PC-3 (cell line): Measurements from ENCODE around the gene DCLK3. TPM values are rescaled to one million over a fixed set of nuclear protein-coding genes. Genes with fewer than 3 reads are reported as not detected.
A peak's percentile ranks its signal among the peaks of the same experiment; 100 is the strongest.

Experiments
- ATAC-seq: fragments of 200-7000 bp; cut with Tn5 transposase; 2 replicates; pipeline ENCODE4 v1.9.1; 2020; ENCODE audit warnings: mild to moderate bottlenecking, moderate library complexity
- Bru-seq: library from RNA; stranded (reverse); fragments of 400-500 nt; gene quantifications from one replicate; lab custom pipeline; 2021; lab: Mats Ljungman, UMichigan
- BruChase-seq, 2 experiments: library from RNA; stranded (reverse); fragments of 400-500 nt; gene quantifications; one replicate each; lab custom pipeline; 2021; lab: Mats Ljungman, UMichigan
- BruUV-seq: library from RNA; stranded (reverse); fragments of 400-500 nt; replicated peaks from 2 replicates; lab custom pipeline; 2021; lab: Mats Ljungman, UMichigan
- CTCF ChIA-PET: fragments of 300-600 bp; sonication (Branson Sonifier 250); formaldehyde crosslinking; loops from one replicate; lab custom pipeline; 2022; ENCODE audit warnings: antibody characterized with exemption; lab: Charles Lee
- POLR2A ChIA-PET: fragments of 300-600 bp; sonication (Branson Sonifier 250); formaldehyde crosslinking; loops from one replicate; lab custom pipeline; 2022; ENCODE audit warnings: antibody characterized with exemption; ENCODE audit not compliant: unreplicated experiment; lab: Charles Lee
- DNase-seq: peaks from one replicate; pipeline ENCODE4 v3.0.0-alpha.2; 2015
- H2AFZ ChIP-seq: fragments of 300-600 bp; sonication (generic); 2 replicates; pipeline ENCODE4 v1.6.0; 2016; ENCODE audit warnings: antibody characterized with exemption, low read length
- H3F3A ChIP-seq: fragments of 300-600 bp; sonication (generic); one replicate; pipeline ENCODE4 v1.6.0; 2017; ENCODE audit warnings: antibody characterized with exemption, low read length, control low read depth, mild to moderate bottlenecking; ENCODE audit not compliant: unreplicated experiment
- H3K27ac ChIP-seq: fragments of 300-600 bp; sonication (generic); 2 replicates; pipeline ENCODE4 v1.5.1; 2016; ENCODE audit warnings: mild to moderate bottlenecking, low read length
- H3K27me3 ChIP-seq: fragments of 300-600 bp; sonication (generic); 2 replicates; pipeline ENCODE4 v1.6.1; 2016; ENCODE audit warnings: low read length, mixed read lengths
- H3K36me3 ChIP-seq: fragments of 300-600 bp; sonication (generic); 2 replicates; pipeline ENCODE4 v1.6.1; 2016; ENCODE audit warnings: low read depth, mixed run types, low read length, mixed read lengths
- H3K4me1 ChIP-seq: fragments of 300-600 bp; sonication (generic); 2 replicates; pipeline ENCODE4 v1.5.1; 2016; ENCODE audit warnings: low read length; ENCODE audit not compliant: insufficient read depth
- H3K4me2 ChIP-seq: fragments of 300-600 bp; sonication (generic); 2 replicates; pipeline ENCODE4 v1.6.0; 2016; ENCODE audit warnings: low read length
- H3K4me3 ChIP-seq: fragments of 300-600 bp; sonication (generic); 2 replicates; pipeline ENCODE4 v1.5.1; 2016; ENCODE audit warnings: mild to moderate bottlenecking, low read length, mixed read lengths
- H3K79me2 ChIP-seq: fragments of 300-600 bp; sonication (generic); 2 replicates; pipeline ENCODE4 v1.6.1; 2017; ENCODE audit warnings: low read length, mixed read lengths
- H3K9ac ChIP-seq: fragments of 300-600 bp; sonication (generic); 2 replicates; pipeline ENCODE4 v1.6.0; 2016; ENCODE audit warnings: mild to moderate bottlenecking, low read length
- H3K9me2 ChIP-seq: fragments of 300-600 bp; sonication (generic); replicated peaks from 2 replicates; pipeline ENCODE4 v1.6.1; 2016; ENCODE audit warnings: mixed run types, low read length, mixed read lengths
- H3K9me3 ChIP-seq: fragments of 300-600 bp; sonication (generic); 2 replicates; pipeline ENCODE4 v1.6.1; 2016; ENCODE audit warnings: low read length, mixed read lengths
- H4K20me1 ChIP-seq: fragments of 300-600 bp; sonication (generic); 2 replicates; pipeline ENCODE4 v1.6.1; 2016; ENCODE audit warnings: low read length, mixed read lengths
- EZH2 ChIP-seq: fragments of 300-600 bp; sonication (generic); IDR thresholded peaks from one replicate; pipeline ENCODE4 v1.6.1; 2017; ENCODE audit warnings: antibody characterized with exemption, mild to moderate bottlenecking, low read length; ENCODE audit not compliant: unreplicated experiment
- EZH2phosphoT487 ChIP-seq: fragments of 300-600 bp; sonication (generic); IDR thresholded peaks from 2 replicates; pipeline ENCODE4 v1.6.1; 2018; ENCODE audit warnings: mild to moderate bottlenecking, antibody characterized with exemption, low read length, borderline replicate concordance
- intact Hi-C: fragments of 100-400 bp; cut with micrococcal nuclease; formaldehyde crosslinking; loops from 2 replicates; pipeline ENCODE4 v1.9.0; 2023
- long read RNA-seq: library from polyadenylated mRNA; unstranded; transcript quantifications from one replicate; pipeline ENCODE4 v2.0.0, GENCODE V29; 2021; ENCODE audit not compliant: unreplicated experiment
- total RNA-seq: library from RNA; depleted of rRNA; stranded (reverse); fragments of >200 nt; gene quantifications from 2 replicates; pipeline ENCODE4 v1.2.3, GENCODE V29; 2014; rRNA removed
- TF ChIP-seq, protein P1 (sequence below): fragments of 300-600 bp; sonication (generic); conservative IDR thresholded peaks from 2 replicates; pipeline ENCODE4 v1.5.1; 2017; ENCODE audit warnings: antibody characterized with exemption, low read depth, mild to moderate bottlenecking, low read length

The DCLK3 gene, protein sequence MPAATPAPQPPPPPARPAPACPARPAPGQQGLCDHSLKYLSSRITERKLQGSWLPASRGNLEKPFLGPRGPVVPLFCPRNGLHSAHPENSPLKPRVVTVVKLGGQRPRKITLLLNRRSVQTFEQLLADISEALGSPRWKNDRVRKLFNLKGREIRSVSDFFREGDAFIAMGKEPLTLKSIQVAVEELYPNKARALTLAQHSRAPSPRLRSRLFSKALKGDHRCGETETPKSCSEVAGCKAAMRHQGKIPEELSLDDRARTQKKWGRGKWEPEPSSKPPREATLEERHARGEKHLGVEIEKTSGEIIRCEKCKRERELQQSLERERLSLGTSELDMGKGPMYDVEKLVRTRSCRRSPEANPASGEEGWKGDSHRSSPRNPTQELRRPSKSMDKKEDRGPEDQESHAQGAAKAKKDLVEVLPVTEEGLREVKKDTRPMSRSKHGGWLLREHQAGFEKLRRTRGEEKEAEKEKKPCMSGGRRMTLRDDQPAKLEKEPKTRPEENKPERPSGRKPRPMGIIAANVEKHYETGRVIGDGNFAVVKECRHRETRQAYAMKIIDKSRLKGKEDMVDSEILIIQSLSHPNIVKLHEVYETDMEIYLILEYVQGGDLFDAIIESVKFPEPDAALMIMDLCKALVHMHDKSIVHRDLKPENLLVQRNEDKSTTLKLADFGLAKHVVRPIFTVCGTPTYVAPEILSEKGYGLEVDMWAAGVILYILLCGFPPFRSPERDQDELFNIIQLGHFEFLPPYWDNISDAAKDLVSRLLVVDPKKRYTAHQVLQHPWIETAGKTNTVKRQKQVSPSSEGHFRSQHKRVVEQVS
- total RNA-seq: not detected in 2 replicates
- percentile 7 among the genes with signal in this experiment for Bru-seq, nascent RNA
- BruChase-seq, experiment 1, labeled RNA remaining after a 6-hour chase: percentile 2 among the genes with signal in this experiment
- percentile 9 among the genes with signal in this experiment for BruChase-seq, experiment 2, labeled RNA remaining after a 2-hour chase
- long read RNA-seq: 0 reads

DNA sequence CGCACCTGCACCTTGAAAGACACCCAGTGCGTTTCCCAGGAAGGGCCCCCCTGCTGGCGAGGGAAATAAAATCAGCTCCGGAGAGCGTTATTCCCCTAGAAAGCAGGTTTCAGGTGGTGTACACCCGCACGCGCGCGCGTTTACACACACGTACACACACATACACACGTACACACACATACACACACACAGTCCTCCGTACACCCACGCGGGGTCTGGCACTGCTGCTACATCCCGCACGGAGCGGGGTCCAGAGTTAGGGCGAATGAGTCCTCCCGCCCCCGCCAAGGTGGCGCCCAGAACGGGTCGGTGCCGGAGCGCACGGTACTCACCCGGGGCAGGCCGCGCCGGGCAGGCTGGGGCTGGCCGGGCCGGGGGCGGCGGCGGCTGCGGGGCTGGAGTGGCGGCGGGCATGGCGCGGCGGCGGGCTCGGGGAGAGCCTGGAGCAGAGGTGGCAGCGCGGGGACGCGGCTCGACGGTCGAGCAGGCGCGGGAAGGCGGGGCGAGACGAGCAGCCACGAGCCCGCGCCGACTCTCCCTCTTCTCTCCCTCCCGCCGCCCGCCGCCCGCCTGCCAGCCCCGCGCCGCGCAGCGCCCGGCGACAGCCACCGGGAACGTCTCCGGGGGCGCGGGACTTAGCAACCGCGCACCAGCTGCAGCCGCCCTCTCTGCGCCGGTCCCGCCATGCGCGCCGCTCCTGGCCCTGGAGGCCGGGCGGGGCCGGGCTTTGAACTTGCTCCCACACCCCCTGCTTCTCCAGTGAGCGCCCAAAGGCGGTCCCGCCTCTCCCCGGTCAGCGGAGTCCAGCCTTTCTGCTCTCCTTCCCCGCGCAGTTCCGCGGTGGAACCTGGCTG, at the start of gene DCLK3:
DCLK3 (minus strand) TSS at position 704 of the 854 bp plus-strand sequence; CDS start at position 414, 290 bp downstream.
- Histone ChIP-seq H3K36me3 (no peaks in the 10 kb centered on the region), H3K27ac (no peak within 1 kb of the TSS), H3F3A (no peaks in the 10 kb centered on the region), H3K79me2 (no peaks in the 10 kb centered on the region), H3K9me3 (no peaks in the 10 kb centered on the region), H3K4me1 (no peaks in the 10 kb centered on the region), H3K9me2 (no peaks in the 10 kb centered on the region), H3K9ac (no peak within 1 kb of the TSS), H3K4me2 (no peak within 1 kb of the TSS), H4K20me1 (no peaks in the 10 kb centered on the region), H3K27me3 (peaks cover 69% of the 10 kb centered on the region), H2AFZ (no peak within 1 kb of the TSS), H3K4me3 (no peak within 1 kb of the TSS)
- no peak for DNase-seq
- ChIA-PET POLR2A (no interaction called here), CTCF (interaction anchor here (0.6 kb wide), 1 partner anchor 11 kb away, joined by 4 read pairs; no protein-coding TSS in a partner anchor)
- BruUV-seq: no TSS peak
- no peak for TF ChIP-seq EZH2phosphoT487
- TF ChIP-seq, protein P1, sequence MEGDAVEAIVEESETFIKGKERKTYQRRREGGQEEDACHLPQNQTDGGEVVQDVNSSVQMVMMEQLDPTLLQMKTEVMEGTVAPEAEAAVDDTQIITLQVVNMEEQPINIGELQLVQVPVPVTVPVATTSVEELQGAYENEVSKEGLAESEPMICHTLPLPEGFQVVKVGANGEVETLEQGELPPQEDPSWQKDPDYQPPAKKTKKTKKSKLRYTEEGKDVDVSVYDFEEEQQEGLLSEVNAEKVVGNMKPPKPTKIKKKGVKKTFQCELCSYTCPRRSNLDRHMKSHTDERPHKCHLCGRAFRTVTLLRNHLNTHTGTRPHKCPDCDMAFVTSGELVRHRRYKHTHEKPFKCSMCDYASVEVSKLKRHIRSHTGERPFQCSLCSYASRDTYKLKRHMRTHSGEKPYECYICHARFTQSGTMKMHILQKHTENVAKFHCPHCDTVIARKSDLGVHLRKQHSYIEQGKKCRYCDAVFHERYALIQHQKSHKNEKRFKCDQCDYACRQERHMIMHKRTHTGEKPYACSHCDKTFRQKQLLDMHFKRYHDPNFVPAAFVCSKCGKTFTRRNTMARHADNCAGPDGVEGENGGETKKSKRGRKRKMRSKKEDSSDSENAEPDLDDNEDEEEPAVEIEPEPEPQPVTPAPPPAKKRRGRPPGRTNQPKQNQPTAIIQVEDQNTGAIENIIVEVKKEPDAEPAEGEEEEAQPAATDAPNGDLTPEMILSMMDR: 0 out of 2 replicates have a peak, but pooled peaks have one; percentile 7
- ATAC-seq: no peak
- intact Hi-C loops: no loop called here

DNA sequence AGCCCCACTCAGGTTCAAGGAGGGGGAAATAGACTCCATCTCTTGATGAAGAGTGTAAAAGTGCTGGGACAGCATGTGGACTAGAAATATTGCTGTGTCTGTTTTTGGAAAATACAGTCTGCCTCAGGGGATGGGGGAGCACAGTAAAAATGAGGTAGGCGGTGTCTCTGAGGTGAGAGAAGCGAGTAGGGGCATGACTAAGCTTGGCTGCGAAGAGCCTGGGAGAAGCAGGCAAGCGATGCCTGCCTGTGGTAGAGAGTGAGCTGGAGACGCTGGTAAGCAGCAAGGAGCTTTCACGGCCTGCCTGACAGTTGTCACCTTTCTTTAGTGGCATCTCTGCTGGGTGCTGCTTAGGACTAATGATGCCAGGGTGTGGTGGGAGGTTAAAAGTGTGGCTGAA, 49.0 kb upstream of the DCLK3 start:
- Histone ChIP-seq H3F3A (no peaks in the 10 kb centered on the region), H3K4me2 (no peak overlapping the region), H3K79me2 (no peaks in the 10 kb centered on the region), H3K27me3 (peaks cover 8% of the 10 kb centered on the region; the same call in 1 of the 2 replicates), H2AFZ (no peak overlapping the region), H3K27ac (no peak overlapping the region), H3K9me3 (no peaks in the 10 kb centered on the region), H4K20me1 (no peaks in the 10 kb centered on the region), H3K9me2 (no peaks in the 10 kb centered on the region), H3K36me3 (no peaks in the 10 kb centered on the region), H3K4me1 (no peaks in the 10 kb centered on the region), H3K9ac (no peak overlapping the region), H3K4me3 (no peak overlapping the region)
- DNase-seq (no peak), ATAC-seq (no peak)
- BruUV-seq: no TSS peak
- POLR2A ChIA-PET: no interaction called here
- intact Hi-C loops: no loop called here
- TF ChIP-seq EZH2: no peak
- no peak for TF ChIP-seq EZH2phosphoT487
- TF ChIP-seq, protein P1: no peak
- CTCF ChIA-PET: no interaction called here
